ENCODE measurements around the gene TRPV3. TPM values are rescaled to one million over a fixed set of nuclear protein-coding genes. Genes with fewer than 3 reads are reported as not detected.

Gene TRPV3
- total RNA-seq, 1 experiment from 2014 or later = 4.4 TPM

DNA sequence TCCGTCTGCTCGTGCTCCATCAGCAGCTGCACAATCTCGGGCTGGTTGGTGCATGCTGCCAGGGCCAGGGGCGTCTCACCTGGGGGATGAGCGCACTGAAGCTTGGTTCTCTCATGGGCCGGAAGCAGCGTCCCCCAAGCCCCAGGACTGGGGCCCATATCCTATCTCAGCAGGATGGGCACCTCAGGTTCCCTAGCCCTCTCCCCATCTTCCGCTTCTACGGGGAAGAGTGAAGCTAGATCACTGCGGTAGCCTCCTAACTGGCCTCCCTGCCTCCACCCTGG lies 24.8 kb downstream of the TRPV3 start:
- ChIA-PET POLR2A (no interaction called here), CTCF (no interaction called here)
- Mint-ChIP-seq H3K4me3 (ENCODE audit: unreplicated experiment) (no peak overlapping the region), H3K27me3 (ENCODE audit: insufficient read depth, unreplicated experiment) (no peaks in the 10 kb centered on the region), H3K9me3 (ENCODE audit: unreplicated experiment) (no peaks in the 10 kb centered on the region), H3K4me1 (ENCODE audit: insufficient read depth, unreplicated experiment) (no peaks in the 10 kb centered on the region), H3K36me3 (ENCODE audit: insufficient read depth, unreplicated experiment) (no peaks in the 10 kb centered on the region), H3K27ac (ENCODE audit: low read depth, unreplicated experiment) (no peak overlapping the region)
- intact Hi-C loops (cut with micrococcal nuclease) = no loop called here
- BruUV-seq (replicated peaks) = no TSS peak
- TF ChIP-seq, protein P1, sequence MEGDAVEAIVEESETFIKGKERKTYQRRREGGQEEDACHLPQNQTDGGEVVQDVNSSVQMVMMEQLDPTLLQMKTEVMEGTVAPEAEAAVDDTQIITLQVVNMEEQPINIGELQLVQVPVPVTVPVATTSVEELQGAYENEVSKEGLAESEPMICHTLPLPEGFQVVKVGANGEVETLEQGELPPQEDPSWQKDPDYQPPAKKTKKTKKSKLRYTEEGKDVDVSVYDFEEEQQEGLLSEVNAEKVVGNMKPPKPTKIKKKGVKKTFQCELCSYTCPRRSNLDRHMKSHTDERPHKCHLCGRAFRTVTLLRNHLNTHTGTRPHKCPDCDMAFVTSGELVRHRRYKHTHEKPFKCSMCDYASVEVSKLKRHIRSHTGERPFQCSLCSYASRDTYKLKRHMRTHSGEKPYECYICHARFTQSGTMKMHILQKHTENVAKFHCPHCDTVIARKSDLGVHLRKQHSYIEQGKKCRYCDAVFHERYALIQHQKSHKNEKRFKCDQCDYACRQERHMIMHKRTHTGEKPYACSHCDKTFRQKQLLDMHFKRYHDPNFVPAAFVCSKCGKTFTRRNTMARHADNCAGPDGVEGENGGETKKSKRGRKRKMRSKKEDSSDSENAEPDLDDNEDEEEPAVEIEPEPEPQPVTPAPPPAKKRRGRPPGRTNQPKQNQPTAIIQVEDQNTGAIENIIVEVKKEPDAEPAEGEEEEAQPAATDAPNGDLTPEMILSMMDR (IDR thresholded peaks at IDR 0.05; ENCODE audit: unreplicated experiment) = no peak
- no peak for DNase-seq (ENCODE audit: unreplicated experiment)

DNA sequence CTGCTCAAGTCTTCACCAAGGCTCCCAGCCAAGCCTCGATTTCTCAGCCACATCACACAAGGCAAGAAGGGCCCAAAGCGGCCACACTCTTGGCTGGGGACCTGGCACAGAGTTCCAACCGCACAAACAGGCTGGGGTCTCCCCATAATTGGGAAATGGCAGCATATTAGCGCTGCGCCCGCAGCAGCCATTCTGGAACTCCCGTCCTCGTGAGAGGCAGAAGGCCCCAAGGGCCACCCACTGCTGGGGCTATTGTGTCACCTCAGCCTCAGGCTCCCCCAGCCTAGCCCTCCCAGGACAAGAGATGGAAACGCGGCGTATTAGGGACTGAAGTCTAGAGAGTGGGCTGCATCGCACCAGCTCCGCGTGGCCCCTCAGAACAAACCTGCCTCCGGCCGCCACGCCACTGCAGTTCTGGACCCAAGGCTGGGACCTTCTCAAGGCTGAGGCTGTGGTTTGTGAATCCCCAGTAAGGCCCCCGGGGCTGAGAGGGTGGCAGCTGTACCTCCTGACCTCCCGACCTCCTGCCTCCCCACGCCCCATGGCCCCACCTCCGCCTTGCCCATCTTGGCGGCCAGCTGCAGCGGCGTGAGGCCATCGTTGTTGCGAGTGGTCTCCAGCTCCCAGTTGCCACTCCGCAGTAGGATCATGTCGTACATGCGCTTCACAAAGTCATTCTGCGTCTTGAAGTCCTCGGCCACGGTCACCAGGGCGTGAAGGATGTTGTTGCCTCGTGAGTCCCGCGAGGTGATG lies 25.3 kb downstream of the TRPV3 start:
- Mint-ChIP-seq H3K4me3 (ENCODE audit: unreplicated experiment) (no peak overlapping the region), H3K4me1 (ENCODE audit: insufficient read depth, unreplicated experiment) (no peaks in the 10 kb centered on the region), H3K27ac (ENCODE audit: low read depth, unreplicated experiment) (no peak overlapping the region), H3K27me3 (ENCODE audit: insufficient read depth, unreplicated experiment) (no peaks in the 10 kb centered on the region), H3K9me3 (ENCODE audit: unreplicated experiment) (no peaks in the 10 kb centered on the region), H3K36me3 (ENCODE audit: insufficient read depth, unreplicated experiment) (no peaks in the 10 kb centered on the region)
- POLR2A ChIA-PET = no interaction called here
- TF ChIP-seq, protein P1 (IDR thresholded peaks at IDR 0.05; ENCODE audit: unreplicated experiment) = no peak
- no peak for DNase-seq (ENCODE audit: unreplicated experiment)
- intact Hi-C loops (cut with micrococcal nuclease) = no loop called here
- BruUV-seq (replicated peaks) = no TSS peak
- CTCF ChIA-PET = no interaction called here

DNA sequence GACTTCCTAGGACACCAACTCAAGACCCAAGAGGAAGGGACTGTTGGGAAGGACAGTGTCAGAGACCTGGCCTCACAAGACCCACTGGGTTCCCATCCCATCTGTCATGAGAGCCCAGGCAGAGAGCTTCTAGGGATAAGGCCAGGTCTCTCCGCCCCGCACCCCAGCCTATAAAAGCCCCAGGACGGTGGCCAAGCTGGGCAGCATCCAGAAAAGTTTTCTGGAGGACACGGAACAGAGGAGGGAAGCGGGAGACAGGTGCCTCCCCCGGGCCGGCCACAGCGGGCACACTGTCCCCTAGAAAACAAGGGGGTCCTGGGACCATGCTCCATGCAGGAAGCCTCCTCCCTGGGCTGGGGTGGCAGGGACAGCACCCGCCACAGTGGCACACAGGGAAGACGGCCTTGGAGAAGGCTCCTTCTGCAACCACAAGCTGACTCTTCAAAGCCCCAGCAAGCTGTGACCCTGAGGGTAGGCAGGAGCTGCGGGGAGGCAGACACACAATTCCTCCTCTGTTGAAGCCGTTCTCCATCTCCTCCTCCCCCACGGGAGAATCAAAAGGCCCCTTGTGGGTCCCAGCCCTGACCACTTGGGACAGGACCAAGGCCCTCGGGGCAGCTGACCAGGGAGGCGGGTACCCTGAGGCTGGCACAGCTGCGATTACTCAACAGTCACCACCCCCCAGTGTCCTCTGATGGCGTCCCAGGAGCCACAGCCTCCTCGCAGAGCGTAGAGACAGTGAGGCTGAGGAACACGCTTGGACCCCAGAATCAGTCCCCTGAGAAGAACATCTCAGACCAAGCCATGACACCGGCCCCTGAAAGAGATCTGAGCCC lies 26.1 kb downstream of the TRPV3 start:
- Mint-ChIP-seq H3K36me3 (ENCODE audit: insufficient read depth, unreplicated experiment) (no peaks in the 10 kb centered on the region), H3K27me3 (ENCODE audit: insufficient read depth, unreplicated experiment) (no peaks in the 10 kb centered on the region), H3K4me3 (ENCODE audit: unreplicated experiment) (no peak overlapping the region), H3K27ac (ENCODE audit: low read depth, unreplicated experiment) (no peak overlapping the region), H3K9me3 (ENCODE audit: unreplicated experiment) (no peaks in the 10 kb centered on the region), H3K4me1 (ENCODE audit: insufficient read depth, unreplicated experiment) (no peaks in the 10 kb centered on the region)
- BruUV-seq (replicated peaks) = no TSS peak
- ChIA-PET POLR2A (no interaction called here), CTCF (interaction anchor here (0.7 kb wide), 1 partner anchor 28 kb away, joined by 4 read pairs; no protein-coding TSS in a partner anchor)
- no peak for DNase-seq (ENCODE audit: unreplicated experiment)
- TF ChIP-seq, protein P1 (IDR thresholded peaks at IDR 0.05; ENCODE audit: unreplicated experiment) = no peak
- intact Hi-C loops (cut with micrococcal nuclease) = no loop called here

DNA sequence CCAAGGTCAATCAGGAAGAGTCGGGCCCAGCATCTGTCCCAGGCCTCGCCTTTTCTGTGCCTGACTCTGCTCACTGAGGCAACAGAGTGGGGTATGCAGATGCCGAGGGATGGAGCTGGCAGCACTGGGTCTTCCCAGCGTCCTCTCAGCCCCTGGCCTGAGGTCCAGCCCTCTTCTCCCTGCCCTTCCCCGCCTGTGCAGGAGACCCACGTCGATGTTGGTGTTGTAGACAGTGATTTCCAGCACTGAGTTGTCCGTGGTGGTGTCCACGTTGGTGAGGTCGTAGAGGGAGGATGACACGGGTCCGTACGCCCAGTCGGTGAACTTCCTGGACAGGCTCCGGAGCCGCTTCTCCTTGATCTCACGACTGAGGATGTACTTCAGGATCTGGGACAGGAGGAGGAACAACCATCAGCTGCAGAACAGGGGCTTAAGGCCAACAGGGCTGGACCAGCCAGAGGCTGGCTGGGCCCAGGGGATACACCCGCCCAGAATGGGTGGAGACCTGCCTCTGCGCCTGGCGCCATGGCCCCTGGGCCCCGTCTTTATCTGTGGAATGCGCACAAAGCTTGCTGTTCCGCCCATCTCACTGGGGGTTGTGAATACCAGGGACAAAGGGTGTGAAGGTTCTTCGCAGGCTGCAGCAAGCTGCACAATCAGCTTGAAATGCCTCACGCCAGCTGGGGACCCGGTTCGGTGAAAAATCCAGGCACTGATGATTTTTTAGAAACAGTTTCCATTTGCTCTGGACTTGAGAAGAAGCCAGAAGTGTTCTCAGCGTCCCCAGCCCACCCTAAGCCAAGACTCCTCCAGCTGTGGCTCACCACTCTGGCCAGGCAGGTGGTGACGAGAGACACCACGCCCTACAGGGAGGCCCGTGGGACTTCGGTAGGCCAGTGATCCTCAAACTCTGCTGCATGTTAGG lies 27.5 kb downstream of the TRPV3 start:
- intact Hi-C loops (cut with micrococcal nuclease) = no loop called here
- TF ChIP-seq, protein P1 (IDR thresholded peaks at IDR 0.05; ENCODE audit: unreplicated experiment) = no peak
- no peak for DNase-seq (ENCODE audit: unreplicated experiment)
- BruUV-seq (replicated peaks) = no TSS peak
- H3K4me1 Mint-ChIP-seq (ENCODE audit: insufficient read depth, unreplicated experiment) = no peaks in the 10 kb centered on the region
- no peaks in the 10 kb centered on the region for H3K27me3 Mint-ChIP-seq (ENCODE audit: insufficient read depth, unreplicated experiment)
- POLR2A ChIA-PET = no interaction called here
- H3K36me3 Mint-ChIP-seq (ENCODE audit: insufficient read depth, unreplicated experiment) = no peaks in the 10 kb centered on the region
- CTCF ChIA-PET = no interaction called here
- no peak overlapping the region for H3K4me3 Mint-ChIP-seq (ENCODE audit: unreplicated experiment)
- H3K9me3 Mint-ChIP-seq (ENCODE audit: unreplicated experiment) = no peaks in the 10 kb centered on the region
- no peak overlapping the region for H3K27ac Mint-ChIP-seq (ENCODE audit: low read depth, unreplicated experiment)
